Stimulated activated CD4-positive, alpha-beta T cell treated with anti-CD3 and anti-CD28 coated beads, Interleukin-2, amount 100 ng/mL, for 4 hours (primary cell): ENCODE results near the gene MAN2B2.

Experiments used
- DNase-seq: peaks from one replicate; pipeline ENCODE4 v3.0.0-alpha.2; 2020; ENCODE audit warnings: low read depth

MAN2B2 gene

DNA sequence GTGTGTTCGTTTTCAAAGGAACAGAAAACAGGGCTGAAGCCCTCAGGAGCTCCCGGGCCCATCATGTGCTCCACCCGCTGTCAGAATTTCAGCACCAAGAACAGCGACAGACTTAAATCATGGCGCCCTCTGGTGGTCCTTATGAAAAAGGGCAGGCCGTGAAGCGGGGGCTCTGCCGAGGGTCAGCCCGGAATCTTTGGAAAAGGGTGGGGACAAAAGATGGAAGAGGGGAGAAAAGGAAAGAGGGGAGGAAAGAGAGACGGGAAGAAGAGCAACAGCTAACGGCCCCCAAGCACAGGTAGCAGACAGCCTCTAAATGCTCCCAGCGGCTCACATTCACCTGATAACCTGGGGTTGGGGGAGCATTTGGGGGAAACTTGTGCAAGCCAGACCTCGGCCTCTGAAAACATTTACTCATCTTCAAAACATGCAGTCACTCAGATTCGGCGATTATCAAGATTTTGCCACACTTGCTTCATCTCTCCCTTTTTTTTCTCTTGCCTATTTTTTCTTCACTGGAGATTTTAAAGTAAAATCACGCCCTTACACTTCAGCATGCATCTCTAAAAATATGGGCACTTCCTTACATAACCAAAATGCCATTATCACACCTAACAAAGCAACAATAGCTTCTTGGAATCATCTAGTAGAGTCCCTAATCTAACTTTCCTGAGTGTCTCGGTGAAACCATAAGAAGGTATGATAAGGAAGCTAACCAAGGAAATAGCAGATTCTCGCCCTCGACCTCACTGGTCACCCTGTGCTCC, 28.1 kb upstream of the MAN2B2 start:
- peak; percentile 14 for DNase-seq

- no peak for DNase-seq
Observed at GRCh38 chr4:6548201-6548881, 26.6 kb upstream of the MAN2B2 start.

GRCh38 chr4:6548882-6549230, 26.1 kb upstream of the MAN2B2 start:
- DNase-seq: no peak

GRCh38 chr4:6549445-6549844, 25.5 kb upstream of the MAN2B2 start:
- DNase-seq: no peak

GRCh38 chr4:6549890-6550620, 24.9 kb upstream of the MAN2B2 start:
- no peak for DNase-seq

DNA sequence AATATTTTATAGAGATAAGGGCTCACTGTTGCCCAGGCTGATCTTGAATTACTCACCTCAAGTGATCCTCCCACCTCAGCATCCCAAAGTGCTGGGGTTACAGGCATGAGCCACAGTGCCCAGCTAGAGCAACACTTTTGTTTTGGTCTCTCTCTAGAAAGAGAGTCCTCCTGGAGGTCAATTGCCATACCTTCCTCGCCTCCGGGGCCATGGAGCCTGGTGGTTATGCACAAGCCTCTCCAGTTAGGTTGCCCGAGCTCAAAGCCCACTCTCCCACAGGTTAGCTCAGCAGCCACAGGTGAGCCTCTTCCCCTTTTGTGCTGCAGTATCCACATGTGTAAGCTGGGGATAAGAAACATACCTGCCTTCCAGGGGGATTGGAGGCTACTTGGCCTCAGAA, 24.2 kb upstream of the MAN2B2 start:
- DNase-seq: no peak

DNA sequence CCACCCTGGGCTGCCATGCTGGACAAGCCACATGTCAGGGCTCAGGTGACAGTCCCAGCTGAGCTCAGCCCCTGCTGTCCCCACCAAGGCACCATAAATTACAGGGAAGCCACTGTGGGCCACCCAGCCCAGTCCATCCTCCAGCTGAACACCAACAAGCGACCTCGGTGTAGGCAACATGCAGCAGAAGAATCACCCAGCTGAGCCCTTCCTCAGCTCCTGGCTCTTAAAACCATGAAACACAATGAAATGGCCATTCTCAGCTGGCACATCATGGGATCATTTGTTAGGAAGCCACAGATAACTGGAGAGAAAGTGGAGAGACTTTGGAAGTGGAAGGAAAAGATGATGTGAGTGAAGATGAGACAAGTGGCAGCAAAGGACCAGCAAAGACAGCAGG, 23.3 kb upstream of the MAN2B2 start:
- DNase-seq: no peak

GRCh38 chr4:6555519-6555918, 19.5 kb upstream of the MAN2B2 start:
- DNase-seq: no peak

DNA sequence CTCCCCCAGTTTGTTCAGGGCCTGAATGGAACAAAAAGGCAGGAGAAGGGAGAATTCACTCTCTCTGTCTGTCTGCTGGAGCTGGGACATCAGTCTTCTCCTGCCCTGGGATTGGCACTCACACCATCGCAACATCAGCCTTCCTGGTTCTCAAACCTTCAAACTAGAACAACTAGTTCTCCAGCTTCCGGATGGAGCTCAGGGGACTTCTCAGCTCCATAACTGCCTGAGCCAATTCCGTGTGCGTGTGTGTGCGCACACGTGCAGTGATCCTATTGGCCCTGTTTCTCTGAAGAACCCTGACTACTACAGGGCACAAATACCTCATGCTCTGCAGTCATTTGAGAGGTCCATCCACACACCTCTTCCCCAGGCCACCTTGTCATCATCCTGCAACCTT, 18.7 kb upstream of the MAN2B2 start:
- no peak for DNase-seq

DNA sequence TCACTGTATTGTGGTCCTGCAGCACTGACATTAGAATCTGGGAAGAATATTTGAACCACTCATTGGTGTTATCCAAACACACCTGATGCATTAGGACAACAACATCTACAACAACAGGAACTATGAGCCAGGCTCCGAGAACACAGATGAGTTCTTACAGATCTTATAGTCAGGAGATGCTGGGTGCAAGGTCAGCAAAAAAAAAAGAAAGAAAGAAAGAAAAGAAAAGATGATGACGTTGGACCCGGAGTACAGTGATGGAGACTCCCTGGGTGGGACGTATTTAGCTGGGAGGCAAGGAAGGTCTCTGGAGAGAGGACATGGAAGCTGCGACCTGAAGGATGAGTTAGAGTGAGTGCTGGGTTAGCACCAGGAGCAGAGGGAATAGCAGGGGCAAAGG, 17.8 kb upstream of the MAN2B2 start:
- no peak for DNase-seq

DNA sequence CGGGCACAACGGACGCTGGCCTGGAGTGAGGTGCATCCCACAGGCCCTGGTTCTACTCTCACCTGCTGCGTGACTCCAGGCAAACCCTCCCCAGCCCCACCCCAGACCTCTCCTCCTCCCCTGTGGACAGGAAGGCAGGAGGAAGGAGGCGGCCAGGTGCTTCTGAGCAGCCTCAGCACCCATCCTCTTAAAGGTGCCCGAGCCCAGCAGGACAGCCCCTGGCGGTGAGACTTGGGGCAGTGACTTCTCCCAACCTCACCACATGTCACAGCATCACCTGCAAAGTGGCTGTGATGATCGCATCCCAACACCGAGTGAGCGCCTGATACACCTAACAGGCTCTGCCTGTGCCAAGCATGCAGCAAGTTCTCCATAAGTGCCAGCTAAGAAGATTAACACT, 17.1 kb upstream of the MAN2B2 start:
- no peak for DNase-seq

GRCh38 chr4:6560416-6561172, 14.4 kb upstream of the MAN2B2 start:
- DNase-seq: no peak

GRCh38 chr4:6561173-6561516, 13.8 kb upstream of the MAN2B2 start:
- no peak for DNase-seq

DNA sequence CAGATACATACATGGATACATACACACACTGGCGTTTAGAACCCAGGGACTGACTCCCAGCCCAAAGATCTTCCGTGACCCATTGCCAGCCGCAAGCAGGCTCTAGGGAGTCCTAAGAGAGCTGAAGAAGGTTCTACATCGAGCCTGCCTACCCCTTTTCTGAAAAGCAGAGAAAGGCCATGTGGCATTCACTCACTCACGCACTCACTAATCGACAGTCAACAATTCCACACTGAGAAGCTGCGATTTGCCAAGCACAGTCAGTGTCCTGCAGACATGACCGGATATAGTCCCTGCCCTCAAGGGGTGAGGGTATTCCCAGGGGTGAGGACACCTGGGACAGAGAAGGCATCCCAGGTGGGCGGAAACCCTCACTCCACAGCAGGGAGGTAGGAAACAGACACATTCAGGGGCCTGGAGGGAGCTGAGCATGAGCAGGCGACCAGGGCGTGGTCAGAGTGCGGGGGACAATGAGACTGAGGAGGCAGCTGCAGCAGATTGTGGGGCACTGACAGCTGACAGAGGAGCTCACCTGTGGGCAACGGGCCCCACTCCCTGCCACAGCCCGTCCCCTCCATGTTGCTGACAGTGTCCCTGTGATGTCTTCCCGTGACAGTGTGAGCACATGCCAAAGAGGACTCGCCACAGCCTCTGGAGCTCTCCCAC, 13.2 kb upstream of the MAN2B2 start:
- DNase-seq: no peak

DNA sequence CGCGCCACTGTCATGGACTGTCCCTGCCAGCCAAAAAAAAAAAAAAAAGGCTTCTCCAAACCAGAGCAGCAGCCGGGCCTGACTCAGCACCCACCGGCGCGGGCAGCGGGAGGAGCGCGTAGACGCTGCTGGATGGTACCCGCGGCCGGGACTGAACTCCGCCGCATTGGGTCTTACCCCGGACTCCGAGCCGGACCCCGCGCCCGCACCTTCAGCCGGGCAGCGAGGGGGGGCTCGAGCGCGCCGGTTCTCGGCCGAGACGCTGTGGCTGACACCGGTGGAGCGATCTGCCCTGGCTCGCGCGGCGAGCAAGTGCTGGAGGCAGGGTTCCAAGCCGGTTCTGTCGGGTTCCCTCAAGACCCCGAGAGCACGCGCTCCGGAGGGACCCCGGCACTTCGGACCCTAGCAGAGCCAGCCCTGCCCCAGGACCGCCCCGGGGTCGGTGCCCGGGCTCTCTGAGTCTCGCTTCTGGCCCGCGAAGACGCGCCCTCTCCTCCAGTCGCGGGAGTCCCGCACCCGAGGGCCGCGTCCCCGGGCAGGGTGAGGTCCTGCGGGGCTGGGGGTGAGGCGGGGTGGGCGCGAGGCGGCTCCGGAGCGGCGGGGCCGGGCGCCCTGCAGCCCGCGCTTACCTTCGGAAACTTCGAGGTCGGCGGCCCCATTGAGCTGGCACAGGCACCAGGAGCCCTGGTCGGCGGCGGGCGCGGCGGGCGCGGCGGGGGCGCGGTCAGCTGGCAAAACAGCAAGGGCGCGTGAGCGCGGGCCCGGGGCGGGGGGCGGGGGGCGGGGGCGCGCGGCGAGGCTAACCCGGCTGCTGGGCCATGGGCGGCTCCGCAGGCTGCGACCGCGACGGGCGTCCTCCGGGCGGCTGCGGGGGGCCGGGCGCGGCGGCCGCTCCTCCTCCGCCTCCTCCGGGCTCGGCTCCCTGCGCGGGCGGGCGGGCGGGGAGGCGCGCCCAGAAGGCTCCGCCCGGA, 11.8 kb upstream of the MAN2B2 start:
- DNase-seq: no peak

GRCh38 chr4:6563935-6564645, 10.9 kb upstream of the MAN2B2 start:
- DNase-seq: no peak

DNA sequence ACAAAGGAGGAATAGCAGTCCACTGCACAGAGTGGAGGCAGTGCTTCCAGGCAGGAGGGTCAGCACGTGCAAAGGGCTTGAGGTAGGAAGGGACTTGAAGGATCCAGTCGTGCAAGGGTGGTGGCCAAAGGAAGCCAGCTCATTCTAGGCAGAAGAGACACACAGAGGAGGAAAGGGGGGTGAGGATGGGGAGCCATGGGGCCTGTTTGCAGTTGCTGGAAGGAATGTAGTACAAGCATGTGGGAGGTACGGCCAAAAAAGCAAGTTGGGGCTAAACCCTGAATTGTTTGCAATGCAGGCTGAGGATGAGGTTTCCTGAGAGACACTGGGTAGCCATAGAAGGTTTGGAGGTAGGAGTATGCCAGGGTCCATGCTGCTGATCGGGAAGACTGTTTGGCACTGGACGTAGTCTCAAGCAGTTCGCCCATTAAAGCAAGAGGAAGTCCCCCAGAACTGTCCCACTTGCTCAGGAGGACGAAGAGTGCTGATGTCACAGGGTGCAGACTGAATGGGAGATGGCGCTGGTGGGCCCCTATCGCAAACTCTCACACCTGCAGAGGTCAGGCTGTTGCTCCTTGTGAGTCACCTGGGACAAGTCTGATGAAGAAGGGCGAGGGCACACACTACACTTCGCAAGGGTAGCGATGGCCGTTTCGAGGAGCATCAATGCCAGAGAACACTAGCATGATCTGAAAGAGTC, 9.1 kb upstream of the MAN2B2 start:
- no peak for DNase-seq

GRCh38 chr4:6566391-6567190, 8.4 kb upstream of the MAN2B2 start:
- no peak for DNase-seq

GRCh38 chr4:6567218-6567617, 7.8 kb upstream of the MAN2B2 start:
- DNase-seq: no peak
